Natural killer cell treated with Interleukin-12 subunit alpha and Interleukin-12 subunit beta and Interleukin-15 and Interleukin-18, amount 100 ng/mL, for 72 hours (primary cell): Measurements from ENCODE around the gene GAD1. TPM values are rescaled to one million over a fixed set of nuclear protein-coding genes. Genes with fewer than 3 reads are reported as not detected.

Experiments
- ATAC-seq, 2 donors: fragments of 150-1000 bp; cut with Tn5 transposase in 1 of 2; sonication (Bioruptor Pico), chemical (Tn5 transposase) in 1 of 2; 2 replicates each; pipeline ENCODE4 v1.10.0; 2021
- DNase-seq: peaks from one replicate; pipeline ENCODE4 v3.0.0; 2022; ENCODE audit warnings: low spot score
- H3K27ac Mint-ChIP-seq, 2 donors: 1 replicate in 1 of 2; 2 replicates in 1 of 2; pipeline ENCODE4 v1.8.0; 2022; ENCODE audit warnings: mixed read lengths in 2 of 2, mild to moderate bottlenecking in 1 of 2, moderate library complexity in 1 of 2
- H3K27me3 Mint-ChIP-seq, 2 donors: 1 replicate in 1 of 2; 2 replicates in 1 of 2; pipeline ENCODE4 v1.8.0; 2022; ENCODE audit warnings: mixed read lengths in 2 of 2
- H3K36me3 Mint-ChIP-seq: one replicate; pipeline ENCODE4 v1.8.0; 2022; ENCODE audit warnings: mixed read lengths
- H3K4me1 Mint-ChIP-seq, 2 donors: 1 replicate in 1 of 2; 2 replicates in 1 of 2; pipeline ENCODE4 v1.8.0; 2022; ENCODE audit warnings: low read depth in 2 of 2, mixed read lengths in 2 of 2, mild to moderate bottlenecking in 1 of 2
- H3K4me3 Mint-ChIP-seq: one replicate; pipeline ENCODE4 v1.8.0; 2022; ENCODE audit warnings: mixed read lengths
- H3K9me3 Mint-ChIP-seq: 2 replicates; pipeline ENCODE4 v1.8.0; 2022; ENCODE audit warnings: mixed read lengths
- total RNA-seq, 2 donors: library from RNA; stranded (reverse); gene quantifications; one replicate each; pipeline ENCODE4 v1.2.3, GENCODE V29; 2022

GAD1 gene
- total RNA-seq, 2 donors from 2014 or later: 0.76 TPM; not detected in 1

- Mint-ChIP-seq H3K4me1 (peaks cover 26 to 36% of the 10 kb centered on the region in 2 donors), H3K36me3 (peaks cover 5% of the 10 kb centered on the region), H3K9me3 (no peaks in the 10 kb centered on the region), H3K4me3 (peak overlapping the region; percentile 72), H3K27me3 (peaks cover 61 to 65% of the 10 kb centered on the region in 2 donors), H3K27ac (no peak overlapping the region)
- no peak for DNase-seq
- no peak for ATAC-seq
These were observed 5.0 kb downstream of the GAD1 start for GRCh38 chr2:170821531-170822289.

- DNase-seq: no peak
- H3K27ac Mint-ChIP-seq: no peak overlapping the region
These were observed 5.8 kb downstream of the GAD1 start for GRCh38 chr2:170822290-170823087.

GRCh38 chr2:170823088-170823897 is 6.6 kb downstream of the GAD1 start:
- Mint-ChIP-seq H3K4me3 (peak overlapping the region; percentile 49), H3K4me1 (peaks cover 25 to 31% of the 10 kb centered on the region in 2 donors), H3K27me3 (peaks cover 60 to 70% of the 10 kb centered on the region in 2 donors), H3K9me3 (no peaks in the 10 kb centered on the region), H3K36me3 (peaks cover 5% of the 10 kb centered on the region), H3K27ac (no peak overlapping the region)
- ATAC-seq (peak; percentile 11 to 29), DNase-seq (no peak)

More at GRCh38 chr2:170822290-170823087, 5.8 kb downstream of the GAD1 start:
- no peaks in the 10 kb centered on the region for H3K9me3 Mint-ChIP-seq
- peaks cover 63 to 71% of the 10 kb centered on the region in 2 donors for H3K27me3 Mint-ChIP-seq
- H3K4me3 Mint-ChIP-seq: peak overlapping the region; percentile 49
- peaks cover 26 to 35% of the 10 kb centered on the region in 2 donors for H3K4me1 Mint-ChIP-seq
- peak; percentile 28 to 44 for ATAC-seq
- H3K36me3 Mint-ChIP-seq: peaks cover 5% of the 10 kb centered on the region

GRCh38 chr2:170823898-170824215 is 7.2 kb downstream of the GAD1 start:
- Mint-ChIP-seq H3K4me3 (no peak overlapping the region), H3K4me1 (peaks cover 19 to 29% of the 10 kb centered on the region in 2 donors)

GRCh38 chr2:170824526-170825015 is 7.9 kb downstream of the GAD1 start:
- no peak for DNase-seq
- H3K9me3 Mint-ChIP-seq: no peaks in the 10 kb centered on the region
- H3K27ac Mint-ChIP-seq: no peak overlapping the region
- H3K36me3 Mint-ChIP-seq: peaks cover 5% of the 10 kb centered on the region
- H3K4me1 Mint-ChIP-seq: peaks cover 19 to 30% of the 10 kb centered on the region in 2 donors
- peaks cover 57 to 59% of the 10 kb centered on the region in 2 donors for H3K27me3 Mint-ChIP-seq
- ATAC-seq: no peak
- H3K4me3 Mint-ChIP-seq: no peak overlapping the region

More at GRCh38 chr2:170823898-170824215, 7.2 kb downstream of the GAD1 start:
- Mint-ChIP-seq H3K27ac (no peak overlapping the region), H3K27me3 (peaks cover 60 to 64% of the 10 kb centered on the region in 2 donors), H3K36me3 (peaks cover 5% of the 10 kb centered on the region), H3K9me3 (no peaks in the 10 kb centered on the region)
- no peak for ATAC-seq
- no peak for DNase-seq

GRCh38 chr2:170827841-170828532 is 11.3 kb downstream of the GAD1 start:
- H3K27ac Mint-ChIP-seq: no peak overlapping the region
- H3K4me1 Mint-ChIP-seq: peaks cover 0 to 8% of the 10 kb centered on the region in 2 donors
- no peak for ATAC-seq
- no peaks in the 10 kb centered on the region for H3K9me3 Mint-ChIP-seq
- no peak overlapping the region for H3K4me3 Mint-ChIP-seq
- H3K27me3 Mint-ChIP-seq: peaks cover 38 to 47% of the 10 kb centered on the region in 2 donors
- no peak for DNase-seq
- no peaks in the 10 kb centered on the region for H3K36me3 Mint-ChIP-seq

GRCh38 chr2:170828533-170828916 is 11.8 kb downstream of the GAD1 start:
- H3K9me3 Mint-ChIP-seq: no peaks in the 10 kb centered on the region
- H3K36me3 Mint-ChIP-seq: no peaks in the 10 kb centered on the region
- no peak overlapping the region for H3K4me3 Mint-ChIP-seq
- no peak overlapping the region for H3K27ac Mint-ChIP-seq
- no peak for ATAC-seq
- peaks cover 0 to 8% of the 10 kb centered on the region in 2 donors for H3K4me1 Mint-ChIP-seq
- H3K27me3 Mint-ChIP-seq: peaks cover 38 to 46% of the 10 kb centered on the region in 2 donors
- DNase-seq: no peak

- Mint-ChIP-seq H3K36me3 (no peaks in the 10 kb centered on the region), H3K4me1 (peaks cover 0 to 8% of the 10 kb centered on the region in 2 donors), H3K27ac (no peak overlapping the region), H3K9me3 (no peaks in the 10 kb centered on the region), H3K4me3 (no peak overlapping the region), H3K27me3 (peaks cover 38 to 45% of the 10 kb centered on the region in 2 donors)
- DNase-seq (no peak), ATAC-seq (no peak)
These were observed 12.3 kb downstream of the GAD1 start for GRCh38 chr2:170829036-170829435.

GRCh38 chr2:170830166-170830565 is 13.5 kb downstream of the GAD1 start:
- Mint-ChIP-seq H3K9me3 (no peaks in the 10 kb centered on the region), H3K27ac (no peak overlapping the region)

GRCh38 chr2:170831115-170831514 is 14.4 kb downstream of the GAD1 start:
- no peaks in the 10 kb centered on the region for H3K9me3 Mint-ChIP-seq
- peaks cover 0 to 6% of the 10 kb centered on the region in 2 donors for H3K4me1 Mint-ChIP-seq
- DNase-seq (no peak), ATAC-seq (no peak)
- no peaks in the 10 kb centered on the region for H3K36me3 Mint-ChIP-seq
- peaks cover 27 to 28% of the 10 kb centered on the region in 2 donors for H3K27me3 Mint-ChIP-seq
- H3K27ac Mint-ChIP-seq: no peak overlapping the region
- no peak overlapping the region for H3K4me3 Mint-ChIP-seq

More at GRCh38 chr2:170830166-170830565, 13.5 kb downstream of the GAD1 start:
- DNase-seq (no peak), ATAC-seq (no peak)
- peaks cover 0 to 6% of the 10 kb centered on the region in 2 donors for H3K4me1 Mint-ChIP-seq
- peaks cover 28 to 33% of the 10 kb centered on the region in 2 donors for H3K27me3 Mint-ChIP-seq
- H3K36me3 Mint-ChIP-seq: no peaks in the 10 kb centered on the region
- H3K4me3 Mint-ChIP-seq: no peak overlapping the region

- Mint-ChIP-seq H3K4me1 (no peaks in the 10 kb centered on the region), H3K4me3 (no peak overlapping the region), H3K27me3 (peaks cover 10 to 32% of the 10 kb centered on the region in 2 donors), H3K27ac (no peak overlapping the region), H3K9me3 (no peaks in the 10 kb centered on the region), H3K36me3 (no peaks in the 10 kb centered on the region)
- DNase-seq (no peak), ATAC-seq (no peak)
These were observed 19.3 kb downstream of the GAD1 start for GRCh38 chr2:170836027-170836426.

- ATAC-seq (no peak), DNase-seq (no peak)
- Mint-ChIP-seq H3K36me3 (no peaks in the 10 kb centered on the region), H3K27ac (no peak overlapping the region), H3K9me3 (no peaks in the 10 kb centered on the region), H3K4me1 (peaks cover 12 to 16% of the 10 kb centered on the region in 2 donors), H3K4me3 (no peak overlapping the region), H3K27me3 (peaks cover 9 to 22% of the 10 kb centered on the region in 2 donors)
These were observed 24.1 kb downstream of the GAD1 start for GRCh38 chr2:170840717-170841210.
